Measurements from ENCODE around the gene MDFI.

- TF ChIP-seq RFX5 (IDR thresholded peaks at IDR 0.05; ENCODE audit: low read length): no peak
- no peak for TF ChIP-seq NRF1 (IDR thresholded peaks at IDR 0.05; ENCODE audit: low read depth, low read length)
- no peak for TF ChIP-seq CTCF (IDR thresholded peaks at IDR 0.05)
- TF ChIP-seq CHD2 (IDR thresholded peaks at IDR 0.05; ENCODE audit: low read length, partially characterized antibody): no peak
Observed at GRCh38 chr6:41626917-41627316, 11.4 kb upstream of the MDFI start.

All from SK-N-SH (cell line).